Mucosa of stomach (tissue), 1 donor: ENCODE results near the gene CNTNAP2.

ENCODE experiments used
- H3K27me3 ChIP-seq: one replicate; pipeline ENCODE4 v1.7.0; 2013; ENCODE audit warnings: mild to moderate bottlenecking, low read length; ENCODE audit not compliant: control insufficient read depth, insufficient read depth
- H3K36me3 ChIP-seq: one replicate; pipeline ENCODE4 v1.7.0; 2013; ENCODE audit warnings: low read length; ENCODE audit not compliant: control insufficient read depth, insufficient read depth
- H3K4me1 ChIP-seq: one replicate; pipeline ENCODE4 v1.7.0; 2013; ENCODE audit warnings: mild to moderate bottlenecking, low read length; ENCODE audit not compliant: control insufficient read depth, insufficient read depth
- H3K4me3 ChIP-seq: one replicate; pipeline ENCODE4 v1.7.0; 2013; ENCODE audit warnings: low read length
- H3K9ac ChIP-seq: one replicate; pipeline ENCODE4 v1.7.0; 2013; ENCODE audit warnings: mild to moderate bottlenecking, low read length, moderate library complexity
- H3K9me3 ChIP-seq: one replicate; pipeline ENCODE4 v1.7.0; 2013; ENCODE audit warnings: mild to moderate bottlenecking, low read length, moderate library complexity; ENCODE audit not compliant: control insufficient read depth
- donor health status: Pancreatic carcinoma.

CNTNAP2 gene

GRCh38 chr7:148116195-148116594 lies 1999.6 kb downstream of the CNTNAP2 start:
- no peaks in the 10 kb centered on the region for H3K9me3 ChIP-seq
- no peak overlapping the region for H3K9ac ChIP-seq
- no peak overlapping the region for H3K4me3 ChIP-seq
- no peaks in the 10 kb centered on the region for H3K27me3 ChIP-seq
- H3K4me1 ChIP-seq: no peaks in the 10 kb centered on the region
- H3K36me3 ChIP-seq: no peaks in the 10 kb centered on the region

GRCh38 chr7:148116829-148117403 lies 2000.3 kb downstream of the CNTNAP2 start:
- Histone ChIP-seq H3K36me3 (no peaks in the 10 kb centered on the region), H3K4me1 (no peaks in the 10 kb centered on the region), H3K9ac (no peak overlapping the region), H3K27me3 (no peaks in the 10 kb centered on the region), H3K4me3 (no peak overlapping the region), H3K9me3 (no peaks in the 10 kb centered on the region)

DNA sequence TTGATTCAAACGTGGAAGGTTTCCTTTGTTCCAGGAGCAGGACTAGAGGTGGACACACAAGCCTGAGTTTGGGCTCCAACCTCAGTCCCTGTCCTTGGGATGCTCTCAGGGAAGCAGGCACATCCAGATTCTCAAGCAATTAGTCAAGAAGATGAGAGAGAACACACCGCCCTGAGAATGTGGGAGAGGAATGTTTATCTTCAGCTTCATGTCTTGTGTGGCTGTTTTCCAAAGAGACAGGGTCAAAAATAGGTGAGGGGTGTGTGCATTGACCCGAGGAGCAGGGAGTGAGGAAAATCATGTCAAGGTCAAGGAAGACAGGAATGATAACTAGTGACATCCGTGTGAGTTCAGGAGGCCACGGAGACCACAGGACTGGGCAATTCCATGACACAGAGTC lies 2001.8 kb downstream of the CNTNAP2 start:
- Histone ChIP-seq H3K9ac (no peak overlapping the region), H3K36me3 (no peaks in the 10 kb centered on the region), H3K4me1 (no peaks in the 10 kb centered on the region), H3K4me3 (no peak overlapping the region), H3K9me3 (no peaks in the 10 kb centered on the region), H3K27me3 (no peaks in the 10 kb centered on the region)

DNA sequence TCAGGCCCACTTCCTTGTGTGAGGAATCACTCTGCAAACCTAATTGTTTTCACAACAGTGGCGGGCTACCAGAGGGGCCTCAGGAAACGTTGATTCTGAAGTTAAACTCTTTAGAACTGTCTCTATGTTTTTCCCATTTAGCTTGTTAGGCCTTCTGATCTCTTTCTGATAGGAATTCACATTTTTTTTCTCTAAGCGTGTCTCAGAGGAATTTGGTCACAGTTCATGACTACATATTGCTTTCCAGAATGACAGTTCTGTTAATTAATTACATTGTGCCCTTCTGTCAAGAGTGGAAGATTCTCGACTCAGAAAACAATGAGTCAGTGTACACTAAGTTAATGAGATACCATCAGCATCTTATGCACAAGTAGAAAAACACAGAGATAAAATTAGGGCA lies 2004.8 kb downstream of the CNTNAP2 start:
- Histone ChIP-seq H3K27me3 (no peaks in the 10 kb centered on the region), H3K4me3 (no peak overlapping the region), H3K4me1 (no peaks in the 10 kb centered on the region), H3K9ac (no peak overlapping the region), H3K9me3 (no peaks in the 10 kb centered on the region), H3K36me3 (no peaks in the 10 kb centered on the region)

GRCh38 chr7:148121847-148122246 lies 2005.2 kb downstream of the CNTNAP2 start:
- Histone ChIP-seq H3K4me1 (no peaks in the 10 kb centered on the region), H3K36me3 (no peaks in the 10 kb centered on the region), H3K27me3 (no peaks in the 10 kb centered on the region), H3K9me3 (no peaks in the 10 kb centered on the region), H3K4me3 (no peak overlapping the region), H3K9ac (no peak overlapping the region)

- Histone ChIP-seq H3K4me3 (no peak overlapping the region), H3K27me3 (no peaks in the 10 kb centered on the region), H3K9ac (no peak overlapping the region), H3K9me3 (no peaks in the 10 kb centered on the region), H3K36me3 (no peaks in the 10 kb centered on the region), H3K4me1 (no peaks in the 10 kb centered on the region)
Observed at GRCh38 chr7:148124477-148124876, 2007.9 kb downstream of the CNTNAP2 start.

DNA sequence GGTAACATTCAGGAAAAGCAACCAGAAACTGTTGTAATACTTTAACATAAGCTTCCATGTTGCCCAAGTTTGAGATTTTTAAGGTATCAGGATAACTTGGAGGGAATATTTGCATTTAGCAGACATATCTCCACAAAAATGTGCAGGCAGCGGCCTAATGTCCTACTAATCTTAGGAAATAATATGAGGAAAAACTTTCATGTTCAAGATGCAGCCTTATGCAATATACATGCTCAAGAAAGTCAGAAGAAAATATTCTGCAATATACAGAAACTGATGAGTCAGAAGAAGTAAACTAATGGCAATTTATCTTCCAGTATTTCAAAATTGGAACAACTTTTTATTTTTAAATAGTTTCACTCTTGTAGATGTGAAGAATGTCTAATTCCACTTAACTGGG lies 2010.8 kb downstream of the CNTNAP2 start:
- Histone ChIP-seq H3K27me3 (no peaks in the 10 kb centered on the region), H3K9ac (no peak overlapping the region), H3K36me3 (no peaks in the 10 kb centered on the region), H3K4me1 (no peaks in the 10 kb centered on the region), H3K9me3 (no peaks in the 10 kb centered on the region), H3K4me3 (no peak overlapping the region)

DNA sequence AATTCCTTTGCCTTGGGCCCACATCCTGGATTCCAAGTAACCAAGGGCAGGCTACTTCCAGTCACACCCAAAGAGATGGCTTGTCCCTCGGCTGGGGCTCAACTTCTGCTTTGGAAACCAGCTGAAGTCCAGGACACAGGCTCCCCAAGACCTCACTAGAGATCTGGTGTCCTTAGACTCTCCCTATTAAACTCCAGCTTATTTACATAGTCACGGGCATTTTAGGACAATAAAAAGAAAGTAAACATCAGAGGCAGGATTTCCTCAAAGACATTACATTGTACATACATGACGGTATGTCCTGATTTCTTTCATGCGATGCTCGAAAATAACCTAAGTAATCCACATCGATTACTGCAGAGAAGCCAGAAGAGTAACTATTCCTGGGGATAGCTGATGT lies 2012.4 kb downstream of the CNTNAP2 start:
- no peaks in the 10 kb centered on the region for H3K27me3 ChIP-seq
- no peaks in the 10 kb centered on the region for H3K36me3 ChIP-seq
- H3K4me1 ChIP-seq: no peaks in the 10 kb centered on the region
- no peaks in the 10 kb centered on the region for H3K9me3 ChIP-seq
- H3K4me3 ChIP-seq: no peak overlapping the region
- no peak overlapping the region for H3K9ac ChIP-seq

DNA sequence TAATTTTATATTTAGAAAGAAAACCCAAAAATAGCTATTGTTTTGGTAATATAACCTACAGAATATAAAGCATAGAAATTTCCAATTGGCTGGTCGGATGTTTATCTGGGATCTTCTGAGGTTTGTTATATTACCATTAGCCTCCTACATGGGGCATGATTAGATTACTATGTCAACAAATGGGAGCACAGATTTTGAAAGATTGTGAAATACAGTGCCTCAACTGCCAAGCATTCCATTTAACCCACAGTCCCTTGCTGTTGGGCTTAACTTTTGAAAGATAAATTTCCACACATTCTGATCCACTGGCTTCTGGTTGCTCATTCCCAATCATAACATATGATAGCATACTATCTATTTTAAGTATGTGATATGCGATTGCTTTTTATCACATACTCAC lies 2018.5 kb downstream of the CNTNAP2 start:
- no peak overlapping the region for H3K4me3 ChIP-seq
- no peaks in the 10 kb centered on the region for H3K36me3 ChIP-seq
- H3K4me1 ChIP-seq: no peaks in the 10 kb centered on the region
- no peaks in the 10 kb centered on the region for H3K27me3 ChIP-seq
- H3K9me3 ChIP-seq: no peaks in the 10 kb centered on the region
- H3K9ac ChIP-seq: no peak overlapping the region

GRCh38 chr7:148135997-148136396 lies 2019.4 kb downstream of the CNTNAP2 start:
- H3K27me3 ChIP-seq: no peaks in the 10 kb centered on the region
- H3K9me3 ChIP-seq: no peaks in the 10 kb centered on the region
- H3K9ac ChIP-seq: no peak overlapping the region
- no peaks in the 10 kb centered on the region for H3K4me1 ChIP-seq
- no peak overlapping the region for H3K4me3 ChIP-seq
- H3K36me3 ChIP-seq: no peaks in the 10 kb centered on the region

GRCh38 chr7:148142660-148143248 lies 2026.2 kb downstream of the CNTNAP2 start:
- H3K36me3 ChIP-seq: no peaks in the 10 kb centered on the region
- H3K9me3 ChIP-seq: no peaks in the 10 kb centered on the region
- H3K9ac ChIP-seq: no peak overlapping the region
- no peaks in the 10 kb centered on the region for H3K4me1 ChIP-seq
- no peak overlapping the region for H3K4me3 ChIP-seq
- H3K27me3 ChIP-seq: no peaks in the 10 kb centered on the region

DNA sequence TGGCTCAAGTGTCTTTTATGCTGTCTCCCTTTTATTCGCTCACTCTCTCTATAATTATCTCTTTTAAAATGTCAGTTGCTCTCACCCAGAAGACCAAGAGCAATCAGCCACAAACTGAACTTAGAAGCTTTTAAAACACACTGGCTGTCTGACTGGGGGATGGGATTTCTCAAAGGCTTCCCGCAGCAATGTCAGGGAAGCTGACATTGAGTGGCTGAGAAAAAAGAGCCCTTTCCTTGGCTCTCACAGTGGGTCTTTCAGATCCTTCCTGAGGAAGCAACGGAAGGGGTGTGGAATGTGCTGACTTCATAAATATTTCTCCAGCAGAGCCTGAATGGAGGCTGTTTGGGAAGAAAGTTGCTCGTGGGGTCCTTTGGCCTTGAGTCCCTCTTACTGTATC lies 2028.2 kb downstream of the CNTNAP2 start:
- no peaks in the 10 kb centered on the region for H3K4me1 ChIP-seq
- H3K9ac ChIP-seq: no peak overlapping the region

GRCh38 chr7:148146346-148146745 lies 2029.7 kb downstream of the CNTNAP2 start:
- no peak overlapping the region for H3K4me3 ChIP-seq
- H3K9ac ChIP-seq: no peak overlapping the region
- no peaks in the 10 kb centered on the region for H3K4me1 ChIP-seq
- no peaks in the 10 kb centered on the region for H3K27me3 ChIP-seq
- H3K36me3 ChIP-seq: no peaks in the 10 kb centered on the region
- H3K9me3 ChIP-seq: no peaks in the 10 kb centered on the region

More for the DNA sequence above, 2028.2 kb downstream of the CNTNAP2 start:
- Histone ChIP-seq H3K27me3 (no peaks in the 10 kb centered on the region), H3K9me3 (no peaks in the 10 kb centered on the region), H3K4me3 (no peak overlapping the region), H3K36me3 (no peaks in the 10 kb centered on the region)
